Stimulated activated CD8-positive, alpha-beta memory T cell treated with anti-CD3 and anti-CD28 coated beads, Interleukin-12 subunit alpha, Interleukin-12 subunit beta, amount 100 ng/mL, for 1 hour (primary cell): ENCODE measurements around the gene SH2D7.

Experiments
- DNase-seq: peaks from one replicate; pipeline ENCODE4 v3.0.0-alpha.2; 2020; ENCODE audit warnings: low read depth

Gene SH2D7

DNA sequence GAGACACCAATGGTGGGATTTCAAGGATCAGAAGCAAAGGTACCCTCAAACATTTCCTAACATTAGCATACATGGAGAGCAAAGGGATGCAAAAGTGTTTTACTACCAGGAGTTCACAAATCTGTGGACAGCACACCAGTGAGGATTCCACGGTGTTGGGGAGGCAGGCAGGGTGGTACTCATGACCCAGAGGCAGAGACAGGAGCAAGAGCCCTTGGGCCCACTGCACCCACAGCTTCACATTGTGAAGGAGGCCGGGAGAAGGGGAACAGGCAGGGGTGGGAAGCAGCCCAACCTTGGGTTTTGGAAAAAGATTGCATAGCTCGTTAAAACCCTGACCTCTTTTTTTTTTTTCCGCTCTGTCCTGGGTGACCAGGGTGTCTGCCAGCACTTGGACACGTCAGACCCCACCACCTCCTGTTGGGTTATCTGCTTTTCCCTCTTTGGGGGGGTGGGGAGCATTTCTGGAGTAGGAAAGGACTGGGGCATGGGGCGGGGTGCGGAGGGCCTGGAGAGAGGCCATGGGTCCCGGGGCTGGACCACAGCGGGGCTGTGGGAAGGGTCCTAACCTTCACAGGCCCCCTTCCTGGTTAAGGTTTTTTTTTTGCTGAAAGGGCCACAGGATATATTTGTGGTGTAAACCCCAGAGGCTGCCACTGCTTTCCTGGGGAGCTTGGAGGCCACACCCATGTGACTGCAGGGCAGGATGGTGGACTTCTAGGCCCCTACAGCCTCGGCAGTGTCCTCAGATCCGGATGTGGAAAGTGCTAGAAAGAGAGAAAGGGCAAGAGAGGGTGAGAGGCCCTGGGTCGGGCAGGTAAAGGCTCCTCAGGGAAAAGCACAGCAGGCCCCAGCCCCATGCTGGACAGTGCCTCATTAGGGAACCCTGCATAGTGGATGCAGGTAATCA, 12.5 kb downstream of the SH2D7 start:
- DNase-seq: no peak

- DNase-seq: no peak
Measured at GRCh38 chr15:78105476-78106241, 13.3 kb downstream of the SH2D7 start.

DNA sequence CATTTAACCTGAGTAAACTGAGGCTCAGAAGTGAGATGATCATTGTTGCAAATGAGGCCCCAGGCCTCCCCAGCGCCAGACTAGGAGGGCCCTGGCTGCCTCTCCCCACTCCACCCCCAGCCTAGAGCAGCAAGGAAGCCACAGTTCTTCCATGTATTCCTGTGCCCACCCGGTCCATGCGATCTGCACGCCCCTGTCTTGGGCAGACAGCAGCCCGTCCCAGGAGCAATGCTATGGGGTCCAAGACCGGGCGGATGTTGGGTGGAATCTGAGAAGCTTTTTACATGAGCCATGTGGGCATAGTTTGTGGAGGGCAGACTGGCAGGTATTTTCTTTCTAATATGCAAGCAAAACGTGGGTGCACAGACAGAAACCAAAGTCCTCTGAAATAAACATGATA, 15.1 kb downstream of the SH2D7 start:
- no peak for DNase-seq

DNA sequence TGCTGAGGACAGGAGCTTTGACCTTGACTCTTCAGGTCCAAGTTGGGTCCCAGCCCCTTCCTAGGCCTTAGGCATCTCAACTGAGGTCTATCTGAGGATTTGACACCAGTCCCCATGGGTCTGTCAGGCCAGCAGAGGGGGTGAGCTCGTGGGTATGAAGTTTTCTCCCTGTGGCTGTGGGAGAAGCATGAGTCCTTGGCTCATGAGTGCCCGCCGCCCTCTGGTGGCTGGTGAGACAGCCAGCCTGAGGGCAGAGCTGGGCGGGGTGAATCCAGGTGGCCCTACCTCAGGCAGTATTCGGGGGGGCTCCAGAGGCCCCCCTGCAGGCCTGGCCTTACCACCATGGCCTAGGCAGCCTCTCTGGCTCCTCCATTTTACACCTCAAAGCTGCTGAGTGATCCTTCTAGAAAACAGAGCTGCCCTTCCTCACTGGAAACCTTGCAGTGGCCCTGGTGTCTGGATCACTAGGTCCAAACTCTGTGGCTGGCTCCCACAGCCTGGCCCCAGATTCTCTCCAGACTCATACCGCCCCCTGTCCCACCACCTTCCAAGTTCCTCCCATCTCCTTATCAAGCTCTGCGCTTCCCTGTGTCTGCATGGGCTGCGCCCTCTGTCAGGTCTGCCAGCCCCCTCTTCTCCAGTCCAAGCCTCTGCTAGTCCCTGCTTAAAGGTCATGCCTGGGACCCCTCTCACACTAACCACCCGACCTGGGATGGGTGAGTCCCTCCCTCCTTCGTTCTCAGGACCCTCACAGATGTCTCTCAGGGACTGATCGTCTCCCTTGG, 16.1 kb downstream of the SH2D7 start:
- DNase-seq: peak; percentile 72

GRCh38 chr15:78109156-78109555, 16.8 kb downstream of the SH2D7 start:
- no peak for DNase-seq

- DNase-seq: no peak
Measured at GRCh38 chr15:78110096-78110495, 17.7 kb downstream of the SH2D7 start.

GRCh38 chr15:78110916-78111475, 18.6 kb downstream of the SH2D7 start:
- no peak for DNase-seq

GRCh38 chr15:78111788-78112187, 19.4 kb downstream of the SH2D7 start:
- no peak for DNase-seq

GRCh38 chr15:78112551-78112950, 20.2 kb downstream of the SH2D7 start:
- no peak for DNase-seq

- DNase-seq: no peak
Measured at GRCh38 chr15:78120523-78120922, 28.2 kb downstream of the SH2D7 start.

GRCh38 chr15:78125267-78125666, 32.9 kb downstream of the SH2D7 start:
- no peak for DNase-seq

DNA sequence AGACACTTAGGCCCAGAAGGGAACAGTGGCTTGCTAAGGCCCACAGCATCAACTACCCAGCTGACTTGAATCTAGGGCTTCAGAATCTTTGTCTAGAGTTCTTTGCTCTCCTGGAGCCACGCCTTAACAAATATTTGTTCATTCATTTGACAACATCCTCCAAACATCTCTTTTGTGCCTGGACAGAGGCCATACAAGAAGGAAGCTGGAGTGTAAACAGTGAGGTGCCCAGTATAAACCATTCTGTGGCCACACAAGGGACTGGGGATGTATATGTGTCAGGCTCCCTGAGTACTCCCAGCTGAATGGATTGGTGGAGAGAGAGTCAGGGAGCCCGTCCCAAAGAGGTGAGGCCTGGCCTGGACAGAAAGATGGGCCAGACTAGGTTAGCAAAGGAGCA, 35.5 kb downstream of the SH2D7 start:
- no peak for DNase-seq

DNA sequence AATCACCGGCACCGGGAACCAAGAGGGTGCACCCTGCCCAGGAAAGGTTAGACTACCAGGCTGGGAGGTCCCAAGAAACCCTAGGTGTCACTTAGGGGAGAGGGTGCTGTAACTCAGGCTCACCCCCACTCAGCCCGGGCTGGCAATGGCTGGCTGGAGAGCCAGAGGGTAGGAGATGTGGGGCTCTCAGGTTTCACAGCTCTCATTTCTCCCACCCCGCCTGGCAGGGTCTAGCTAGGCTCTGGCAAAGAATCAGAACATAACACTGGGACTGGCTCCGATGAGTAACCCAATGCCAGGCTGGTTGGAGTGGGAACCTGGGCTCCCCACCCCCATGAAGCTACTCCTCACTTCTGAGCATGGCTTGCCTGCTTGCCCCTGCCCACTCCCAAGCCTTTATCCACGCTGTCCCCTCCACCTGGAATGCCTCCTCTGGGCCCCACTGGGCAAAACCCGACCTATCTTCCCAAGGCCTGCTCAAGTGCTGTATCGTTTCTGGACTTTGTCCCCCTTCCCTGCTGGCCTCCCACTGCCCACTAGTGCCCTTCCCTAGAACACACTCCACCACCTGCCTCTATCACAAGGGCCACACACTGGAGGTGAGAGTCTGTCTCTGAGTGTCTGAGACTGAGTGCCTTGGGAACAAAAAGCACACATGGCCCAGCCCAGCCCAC, 36.9 kb downstream of the SH2D7 start:
- DNase-seq: no peak

DNA sequence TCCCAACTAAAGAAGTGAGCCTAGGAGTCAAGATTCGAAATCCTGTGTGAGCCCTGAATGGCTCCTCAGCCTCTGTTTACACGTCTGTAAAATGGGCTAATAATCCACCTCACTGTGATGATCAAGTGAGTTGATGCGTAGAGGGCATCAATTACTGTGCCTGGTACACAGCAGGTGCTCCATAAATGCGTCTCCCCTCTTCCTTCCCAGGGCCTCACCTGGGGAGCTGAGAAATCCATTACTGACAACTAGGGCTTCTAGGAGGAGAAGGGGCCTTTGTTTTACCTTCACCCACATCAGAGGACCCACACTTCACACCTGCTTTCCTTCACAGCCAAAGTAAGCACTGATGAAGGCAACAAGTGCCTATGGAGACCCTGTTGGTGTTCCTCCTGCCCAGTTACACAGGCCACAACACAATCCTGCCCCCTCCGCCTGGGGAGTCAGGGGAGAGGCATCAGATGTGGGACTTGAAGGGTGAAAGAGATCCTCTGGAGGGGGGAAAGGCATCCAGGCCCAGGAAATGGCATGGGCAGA, 37.5 kb downstream of the SH2D7 start:
- no peak for DNase-seq

DNA sequence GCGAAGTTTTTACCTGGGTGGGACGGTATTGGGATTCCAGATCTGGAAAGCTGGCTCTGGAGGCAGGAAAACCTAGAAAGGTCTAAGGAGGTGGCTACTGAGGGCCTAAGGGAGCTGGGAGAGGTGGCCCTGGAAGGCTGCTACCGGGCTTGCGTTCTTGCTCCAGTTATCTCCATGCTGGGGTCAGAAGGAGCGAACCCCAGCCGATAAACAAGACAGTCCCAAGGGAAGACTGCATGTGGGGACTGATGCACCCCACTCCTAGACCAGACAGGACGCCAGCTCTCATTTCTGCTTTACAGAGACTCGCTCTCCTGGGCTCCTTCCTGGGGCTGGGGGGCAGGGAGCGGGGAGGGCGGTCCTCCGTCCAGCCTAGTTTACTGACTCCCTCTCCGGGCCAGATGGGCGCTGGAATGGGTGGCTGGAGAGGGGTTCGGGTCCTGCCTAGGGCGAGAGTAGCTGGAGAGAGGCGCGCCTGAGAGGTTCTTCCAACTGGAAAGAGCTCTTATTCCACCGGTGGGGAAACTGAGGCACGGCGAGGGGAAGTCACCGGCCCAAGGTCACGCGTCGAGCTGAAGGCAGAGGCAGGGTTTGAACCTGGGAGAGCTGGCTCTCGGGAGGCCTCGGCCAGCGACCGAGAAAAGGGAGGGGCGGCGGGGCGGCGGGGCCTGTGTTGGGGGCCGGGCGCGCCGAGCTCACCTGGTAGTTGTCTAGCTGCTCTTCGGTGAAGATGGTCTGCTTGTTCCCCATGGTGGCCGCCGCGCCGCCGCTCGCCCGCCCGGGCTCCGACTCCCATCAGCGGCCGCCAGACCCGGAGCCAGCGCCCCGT, 38.3 kb downstream of the SH2D7 start:
- DNase-seq: no peak

DNA sequence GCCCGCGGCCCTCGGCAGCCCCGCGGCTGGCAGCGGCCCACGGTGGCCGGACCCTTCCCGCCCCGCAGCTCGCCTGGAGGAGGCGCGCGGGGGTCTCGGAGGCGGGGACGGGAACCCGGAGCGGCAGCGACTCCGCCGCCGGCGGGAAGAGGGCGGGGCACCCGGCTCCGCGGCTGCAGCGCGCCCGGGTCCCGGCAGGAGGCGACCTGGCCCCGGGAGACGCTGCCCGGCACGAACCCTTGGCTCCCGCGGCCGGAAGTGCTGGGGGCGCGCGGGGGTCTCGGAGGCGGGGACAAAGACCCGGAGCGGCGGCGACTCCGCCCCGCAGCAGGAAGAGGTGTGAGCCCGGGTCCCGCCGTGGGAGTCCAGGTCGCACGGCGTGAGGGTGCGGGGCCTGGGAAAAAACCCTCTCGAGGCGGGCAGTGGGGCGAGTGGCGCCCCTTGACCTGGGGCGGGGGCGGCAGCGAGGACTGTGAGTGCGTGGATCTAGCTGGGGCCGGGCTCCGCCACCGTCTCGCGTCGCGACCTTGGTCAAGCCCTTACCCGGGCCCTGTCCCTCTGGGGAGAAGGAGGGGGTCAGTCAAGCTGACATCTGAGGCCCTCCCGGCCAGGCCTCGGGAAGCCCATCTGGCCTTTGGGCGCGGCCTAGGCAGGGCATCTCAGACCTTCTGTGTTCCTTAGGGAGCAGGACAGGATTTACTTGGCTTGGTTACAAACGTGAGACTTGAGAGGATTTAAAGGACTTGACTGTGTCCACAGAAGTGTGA, 39.1 kb downstream of the SH2D7 start, which contains the start of gene CIB2:
CIB2 (minus strand) TSS at position 151 of the 767 bp plus-strand sequence. CDS start 230 bp downstream, outside the sequence.
- DNase-seq: peak; percentile 51

DNA sequence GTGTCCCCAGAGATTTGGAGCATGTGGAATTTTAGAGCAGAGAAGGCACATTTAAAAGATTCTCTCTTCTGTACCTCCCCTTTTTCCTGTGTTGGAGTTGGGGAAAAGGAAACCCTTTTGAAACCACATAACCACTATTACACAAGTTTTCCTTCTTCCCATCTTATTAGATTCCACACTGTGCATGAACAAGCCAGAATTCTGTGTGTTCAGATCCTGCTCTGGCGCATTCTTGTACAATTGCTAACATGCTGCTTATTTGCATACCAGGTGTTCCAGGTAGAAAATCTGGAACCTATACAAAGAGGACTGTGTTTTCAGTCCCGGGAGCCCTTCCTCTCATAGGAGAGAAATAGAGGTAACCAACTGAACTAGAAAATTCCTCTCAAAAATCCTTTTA, 41.4 kb downstream of the SH2D7 start:
- no peak for DNase-seq

GRCh38 chr15:78139578-78139977, 47.2 kb downstream of the SH2D7 start:
- no peak for DNase-seq

GRCh38 chr15:78140292-78140691, 47.9 kb downstream of the SH2D7 start:
- DNase-seq: no peak
